ENCODE measurements around the gene PTRH1.
A peak's percentile ranks its signal among the peaks of the same experiment; 100 is the strongest.

PTRH1 gene

DNA sequence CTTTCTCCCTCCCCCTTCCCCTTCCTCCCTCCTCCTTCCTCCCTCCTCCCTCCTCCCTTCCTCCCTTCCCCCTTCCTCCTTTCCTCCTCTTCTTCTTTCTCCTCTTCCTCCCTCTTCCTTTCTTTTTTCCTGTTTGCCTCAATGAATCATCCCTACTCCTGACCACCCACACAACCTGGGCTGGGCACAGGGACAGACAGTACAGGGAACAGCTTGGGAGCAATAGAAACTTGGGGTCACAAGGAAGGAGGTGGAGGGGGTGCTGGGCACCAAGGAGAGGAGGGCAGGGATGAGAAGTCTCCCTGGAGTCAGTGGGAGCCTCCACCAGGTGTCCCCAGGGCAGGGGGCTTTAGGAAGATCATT lies 5.4 kb upstream of the PTRH1 start:
- Histone ChIP-seq H3K9me3 (ENCODE audit: control insufficient read depth in 2 of 2, low read length in 2 of 2) (no peaks in the 10 kb centered on the region), H3K36me3 (ENCODE audit: control insufficient read depth in 2 of 2, insufficient read depth in 2 of 2, low read length in 2 of 2) (no peaks in the 10 kb centered on the region), H3K4me3 (ENCODE audit: low read length in 2 of 2) (no peak overlapping the region), H3K4me1 (ENCODE audit: control insufficient read depth in 2 of 2, insufficient read depth in 2 of 2, low read length in 2 of 2) (peaks cover 9 to 21% of the 10 kb centered on the region in 2 donors), H3K27ac (ENCODE audit: low read depth in 2 of 2, low read length in 2 of 2) (no peak overlapping the region), H3K9ac (ENCODE audit: low read depth in 1 of 2, low read length in 2 of 2) (no peak overlapping the region), H3K27me3 (ENCODE audit: control insufficient read depth in 2 of 2, insufficient read depth in 2 of 2, low read length in 2 of 2) (no peaks in the 10 kb centered on the region)

GRCh38 chr9:127720031-127720864 lies 4.8 kb upstream of the PTRH1 start:
- no peak overlapping the region for H3K27ac ChIP-seq (ENCODE audit: low read depth in 2 of 2, low read length in 2 of 2)
- peaks cover 9 to 21% of the 10 kb centered on the region in 2 donors for H3K4me1 ChIP-seq (ENCODE audit: control insufficient read depth in 2 of 2, insufficient read depth in 2 of 2, low read length in 2 of 2)
- no peaks in the 10 kb centered on the region for H3K36me3 ChIP-seq (ENCODE audit: control insufficient read depth in 2 of 2, insufficient read depth in 2 of 2, low read length in 2 of 2)
- H3K27me3 ChIP-seq (ENCODE audit: control insufficient read depth in 2 of 2, insufficient read depth in 2 of 2, low read length in 2 of 2) = no peaks in the 10 kb centered on the region
- H3K9me3 ChIP-seq (ENCODE audit: control insufficient read depth in 2 of 2, low read length in 2 of 2) = no peaks in the 10 kb centered on the region
- no peak overlapping the region for H3K9ac ChIP-seq (ENCODE audit: low read depth in 1 of 2, low read length in 2 of 2)
- no peak overlapping the region for H3K4me3 ChIP-seq (ENCODE audit: low read length in 2 of 2)

GRCh38 chr9:127717766-127718165 lies 2.3 kb upstream of the PTRH1 start:
- Histone ChIP-seq H3K9me3 (ENCODE audit: control insufficient read depth in 2 of 2, low read length in 2 of 2) (no peaks in the 10 kb centered on the region), H3K4me3 (ENCODE audit: low read length in 2 of 2) (no peak overlapping the region), H3K9ac (ENCODE audit: low read depth in 1 of 2, low read length in 2 of 2) (no peak overlapping the region), H3K36me3 (ENCODE audit: control insufficient read depth in 2 of 2, insufficient read depth in 2 of 2, low read length in 2 of 2) (no peaks in the 10 kb centered on the region), H3K27ac (ENCODE audit: low read depth in 2 of 2, low read length in 2 of 2) (no peak overlapping the region), H3K4me1 (ENCODE audit: control insufficient read depth in 2 of 2, insufficient read depth in 2 of 2, low read length in 2 of 2) (peaks cover 6 to 16% of the 10 kb centered on the region in 2 donors), H3K27me3 (ENCODE audit: control insufficient read depth in 2 of 2, insufficient read depth in 2 of 2, low read length in 2 of 2) (no peaks in the 10 kb centered on the region)

DNA sequence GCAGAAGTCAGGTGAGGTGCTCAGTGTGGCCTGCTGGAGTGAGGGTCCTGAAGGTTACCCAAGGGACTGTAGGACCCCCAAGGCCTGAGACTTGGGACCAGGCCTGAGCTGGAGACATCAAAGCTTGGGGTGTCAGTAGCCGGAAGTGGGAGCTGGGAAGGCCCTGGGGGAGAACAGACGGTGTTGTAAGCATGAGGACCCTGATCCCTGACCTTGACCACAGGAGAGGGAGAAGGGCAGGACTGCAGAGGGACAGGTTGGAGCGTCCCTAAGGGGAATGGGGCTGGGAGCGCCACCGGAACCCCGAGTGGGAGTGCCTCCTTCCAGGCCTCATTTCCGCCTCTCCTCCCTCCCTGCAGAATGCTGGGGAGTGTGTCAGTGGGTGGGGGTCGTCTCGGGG lies 949 bp upstream of the PTRH1 start:
- peak overlapping the region in 1 of 2 donors; percentile 87 for H3K27ac ChIP-seq (ENCODE audit: low read depth in 2 of 2, low read length in 2 of 2)
- peak overlapping the region in 1 of 2 donors; percentile 24 for H3K9ac ChIP-seq (ENCODE audit: low read depth in 1 of 2, low read length in 2 of 2)
- H3K27me3 ChIP-seq (ENCODE audit: control insufficient read depth in 2 of 2, insufficient read depth in 2 of 2, low read length in 2 of 2) = no peaks in the 10 kb centered on the region
- no peaks in the 10 kb centered on the region for H3K9me3 ChIP-seq (ENCODE audit: control insufficient read depth in 2 of 2, low read length in 2 of 2)
- no peaks in the 10 kb centered on the region for H3K36me3 ChIP-seq (ENCODE audit: control insufficient read depth in 2 of 2, insufficient read depth in 2 of 2, low read length in 2 of 2)
- peaks cover 6 to 10% of the 10 kb centered on the region in 2 donors for H3K4me1 ChIP-seq (ENCODE audit: control insufficient read depth in 2 of 2, insufficient read depth in 2 of 2, low read length in 2 of 2)
- peak overlapping the region; percentile 73 to 91 for H3K4me3 ChIP-seq (ENCODE audit: low read length in 2 of 2)

DNA sequence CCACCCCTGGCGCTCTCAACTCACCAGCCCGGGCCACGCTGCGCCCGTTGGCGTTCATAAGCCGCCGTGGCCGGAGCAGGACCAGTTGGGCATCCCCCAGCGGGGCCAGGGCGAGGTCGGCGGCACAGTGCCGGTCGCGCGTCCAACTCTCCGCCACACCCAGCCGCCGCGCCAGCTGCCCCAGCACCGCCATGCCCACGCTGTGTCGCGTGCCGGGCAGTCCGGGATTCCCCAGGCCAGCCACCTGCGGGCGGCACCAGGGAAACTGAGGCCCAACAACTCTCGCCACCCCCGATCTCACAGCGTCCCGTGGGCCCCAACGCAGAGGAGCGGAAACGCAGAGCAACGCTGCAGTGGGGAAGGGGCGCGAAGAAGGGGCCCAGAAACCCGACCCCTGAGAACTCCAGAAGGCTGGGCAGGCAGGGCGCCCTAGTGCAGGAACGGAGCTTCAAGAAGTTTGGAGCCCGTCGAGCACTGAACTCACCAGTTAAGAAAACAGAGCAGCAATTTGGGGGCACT lies 453 bp downstream of the PTRH1 start:
- Histone ChIP-seq H3K4me3 (ENCODE audit: low read length in 2 of 2) (peak overlapping the region; percentile 73 to 91), H3K9me3 (ENCODE audit: control insufficient read depth in 2 of 2, low read length in 2 of 2) (no peaks in the 10 kb centered on the region), H3K27ac (ENCODE audit: low read depth in 2 of 2, low read length in 2 of 2) (peak overlapping the region; percentile 44 to 87), H3K27me3 (ENCODE audit: control insufficient read depth in 2 of 2, insufficient read depth in 2 of 2, low read length in 2 of 2) (no peaks in the 10 kb centered on the region), H3K4me1 (ENCODE audit: control insufficient read depth in 2 of 2, insufficient read depth in 2 of 2, low read length in 2 of 2) (peaks cover 6 to 10% of the 10 kb centered on the region in 2 donors), H3K9ac (ENCODE audit: low read depth in 1 of 2, low read length in 2 of 2) (peak overlapping the region; percentile 72 to 80), H3K36me3 (ENCODE audit: control insufficient read depth in 2 of 2, insufficient read depth in 2 of 2, low read length in 2 of 2) (no peaks in the 10 kb centered on the region)

DNA sequence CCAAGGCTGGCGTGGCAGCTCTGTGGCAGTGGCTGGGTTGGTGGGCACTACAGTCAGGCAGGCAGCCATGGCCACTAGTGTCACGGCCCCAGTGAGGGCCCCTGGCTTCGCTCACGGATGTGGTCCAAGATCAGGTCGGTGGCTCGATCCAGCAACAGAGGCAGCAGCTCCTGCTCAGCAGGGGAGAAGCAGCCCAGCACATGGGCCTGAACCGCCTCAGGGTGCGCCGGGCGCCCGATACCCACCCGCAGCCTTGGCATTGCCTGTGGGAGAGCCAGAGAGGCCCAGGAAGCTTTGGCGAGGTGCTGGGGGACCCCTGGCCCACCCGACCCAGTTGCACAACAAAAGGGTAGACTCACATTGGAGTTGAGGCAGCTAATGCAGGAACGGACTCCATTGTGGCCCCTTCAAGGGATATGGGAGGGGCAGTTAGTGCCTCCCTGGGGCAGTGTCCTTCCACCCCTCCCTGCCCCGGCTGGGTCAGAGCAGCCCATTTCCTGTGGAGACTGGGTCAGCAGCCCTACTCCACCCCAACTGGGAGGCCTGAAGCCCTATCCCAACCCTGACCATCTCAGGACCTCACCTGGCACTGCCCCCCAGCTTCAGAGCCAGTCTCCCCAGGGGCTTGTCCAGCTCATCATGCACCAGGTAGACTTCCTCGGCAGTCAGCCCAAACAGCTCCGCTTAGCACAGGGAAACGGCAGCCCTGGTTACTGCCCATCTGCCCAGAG lies 1.3 kb downstream of the PTRH1 start:
- H3K36me3 ChIP-seq (ENCODE audit: control insufficient read depth in 2 of 2, insufficient read depth in 2 of 2, low read length in 2 of 2) = no peaks in the 10 kb centered on the region
- no peaks in the 10 kb centered on the region for H3K9me3 ChIP-seq (ENCODE audit: control insufficient read depth in 2 of 2, low read length in 2 of 2)
- H3K4me1 ChIP-seq (ENCODE audit: control insufficient read depth in 2 of 2, insufficient read depth in 2 of 2, low read length in 2 of 2) = peaks cover 6 to 10% of the 10 kb centered on the region in 2 donors
- H3K27ac ChIP-seq (ENCODE audit: low read depth in 2 of 2, low read length in 2 of 2) = no peak overlapping the region
- no peak overlapping the region for H3K9ac ChIP-seq (ENCODE audit: low read depth in 1 of 2, low read length in 2 of 2)
- no peaks in the 10 kb centered on the region for H3K27me3 ChIP-seq (ENCODE audit: control insufficient read depth in 2 of 2, insufficient read depth in 2 of 2, low read length in 2 of 2)
- peak overlapping the region in 1 of 2 donors; percentile 13 for H3K4me3 ChIP-seq (ENCODE audit: low read length in 2 of 2)

GRCh38 chr9:127712867-127713266 lies 2.6 kb downstream of the PTRH1 start:
- Histone ChIP-seq H3K9me3 (ENCODE audit: control insufficient read depth in 2 of 2, low read length in 2 of 2) (no peaks in the 10 kb centered on the region), H3K4me1 (ENCODE audit: control insufficient read depth in 2 of 2, insufficient read depth in 2 of 2, low read length in 2 of 2) (peaks cover 6 to 10% of the 10 kb centered on the region in 2 donors), H3K27me3 (ENCODE audit: control insufficient read depth in 2 of 2, insufficient read depth in 2 of 2, low read length in 2 of 2) (no peaks in the 10 kb centered on the region), H3K4me3 (ENCODE audit: low read length in 2 of 2) (no peak overlapping the region), H3K36me3 (ENCODE audit: control insufficient read depth in 2 of 2, insufficient read depth in 2 of 2, low read length in 2 of 2) (no peaks in the 10 kb centered on the region), H3K9ac (ENCODE audit: low read depth in 1 of 2, low read length in 2 of 2) (no peak overlapping the region), H3K27ac (ENCODE audit: low read depth in 2 of 2, low read length in 2 of 2) (no peak overlapping the region)

DNA sequence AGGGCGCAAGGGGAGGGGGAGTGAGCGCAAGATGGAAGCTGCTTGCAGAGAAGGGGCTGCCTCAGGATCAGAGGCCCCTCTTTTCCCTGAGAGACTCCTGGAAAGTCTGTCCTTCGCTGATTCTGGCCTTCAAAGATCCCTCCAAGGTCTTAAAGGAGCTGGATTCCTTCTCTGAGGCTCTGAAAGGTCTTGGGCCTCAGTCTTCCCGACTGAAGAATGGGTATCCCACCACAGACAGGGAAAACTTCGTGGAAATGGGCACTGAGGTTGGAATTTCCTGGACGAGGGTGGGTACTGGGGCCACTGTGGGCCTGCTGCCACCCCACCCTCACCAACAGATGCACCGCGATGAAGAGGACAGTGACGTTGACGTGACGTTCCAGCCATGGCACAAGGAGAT lies 3.1 kb downstream of the PTRH1 start:
- Histone ChIP-seq H3K4me1 (ENCODE audit: control insufficient read depth in 2 of 2, insufficient read depth in 2 of 2, low read length in 2 of 2) (peaks cover 6 to 12% of the 10 kb centered on the region in 2 donors), H3K9ac (ENCODE audit: low read depth in 1 of 2, low read length in 2 of 2) (no peak overlapping the region), H3K27ac (ENCODE audit: low read depth in 2 of 2, low read length in 2 of 2) (no peak overlapping the region), H3K9me3 (ENCODE audit: control insufficient read depth in 2 of 2, low read length in 2 of 2) (no peaks in the 10 kb centered on the region), H3K4me3 (ENCODE audit: low read length in 2 of 2) (no peak overlapping the region), H3K36me3 (ENCODE audit: control insufficient read depth in 2 of 2, insufficient read depth in 2 of 2, low read length in 2 of 2) (no peaks in the 10 kb centered on the region), H3K27me3 (ENCODE audit: control insufficient read depth in 2 of 2, insufficient read depth in 2 of 2, low read length in 2 of 2) (no peaks in the 10 kb centered on the region)

DNA sequence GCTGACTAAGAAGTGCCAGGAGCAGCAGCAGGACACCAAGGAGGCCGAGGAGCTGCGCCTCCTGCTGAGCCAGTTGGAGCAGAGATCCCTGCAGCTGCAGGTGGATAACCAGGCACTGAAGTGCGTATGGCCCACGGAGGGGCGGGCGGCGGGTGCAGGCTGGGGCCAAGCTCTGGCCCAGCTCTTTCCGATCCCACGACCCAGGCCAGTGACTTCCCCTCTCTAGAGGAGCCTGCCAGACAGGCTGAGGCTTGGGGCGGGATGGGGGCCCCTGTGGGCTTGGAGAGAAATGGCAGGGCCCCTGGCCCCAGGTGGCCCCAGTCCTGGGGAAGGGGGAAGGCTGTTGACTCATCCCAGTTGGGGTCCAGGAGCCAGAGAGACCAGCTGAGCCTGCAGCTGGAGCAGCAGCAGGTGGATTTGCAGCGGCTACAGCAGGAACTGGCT lies 3.6 kb downstream of the PTRH1 start:
- H3K27me3 ChIP-seq (ENCODE audit: control insufficient read depth in 2 of 2, insufficient read depth in 2 of 2, low read length in 2 of 2) = no peaks in the 10 kb centered on the region
- H3K36me3 ChIP-seq (ENCODE audit: control insufficient read depth in 2 of 2, insufficient read depth in 2 of 2, low read length in 2 of 2) = no peaks in the 10 kb centered on the region
- no peak overlapping the region for H3K9ac ChIP-seq (ENCODE audit: low read depth in 1 of 2, low read length in 2 of 2)
- no peak overlapping the region for H3K4me3 ChIP-seq (ENCODE audit: low read length in 2 of 2)
- H3K27ac ChIP-seq (ENCODE audit: low read depth in 2 of 2, low read length in 2 of 2) = no peak overlapping the region
- H3K9me3 ChIP-seq (ENCODE audit: control insufficient read depth in 2 of 2, low read length in 2 of 2) = no peaks in the 10 kb centered on the region
- peaks cover 6 to 16% of the 10 kb centered on the region in 2 donors for H3K4me1 ChIP-seq (ENCODE audit: control insufficient read depth in 2 of 2, insufficient read depth in 2 of 2, low read length in 2 of 2)

GRCh38 chr9:127711226-127711701 lies 4.2 kb downstream of the PTRH1 start:
- Histone ChIP-seq H3K27ac (ENCODE audit: low read depth in 2 of 2, low read length in 2 of 2) (no peak overlapping the region), H3K36me3 (ENCODE audit: control insufficient read depth in 2 of 2, insufficient read depth in 2 of 2, low read length in 2 of 2) (no peaks in the 10 kb centered on the region), H3K9ac (ENCODE audit: low read depth in 1 of 2, low read length in 2 of 2) (no peak overlapping the region), H3K9me3 (ENCODE audit: control insufficient read depth in 2 of 2, low read length in 2 of 2) (no peaks in the 10 kb centered on the region), H3K4me1 (ENCODE audit: control insufficient read depth in 2 of 2, insufficient read depth in 2 of 2, low read length in 2 of 2) (peaks cover 4 to 14% of the 10 kb centered on the region in 2 donors), H3K27me3 (ENCODE audit: control insufficient read depth in 2 of 2, insufficient read depth in 2 of 2, low read length in 2 of 2) (no peaks in the 10 kb centered on the region), H3K4me3 (ENCODE audit: low read length in 2 of 2) (no peak overlapping the region)

Measured in mucosa of rectum (tissue), 2 donors.